BJ (cell line): ENCODE results near the gene SPTBN2. TPM values are rescaled to one million over a fixed set of nuclear protein-coding genes. Genes with fewer than 3 reads are reported as not detected.

Source experiments
- CTCF ChIA-PET: fragments of 350-600 bp; formaldehyde crosslinking; extraction: SDS; loops from one replicate; lab custom pipeline; 2021; ENCODE audit warnings: antibody characterized with exemption, inconsistent platforms; lab: Yijun Ruan, JAX
- POLR2A ChIA-PET: fragments of 300-600 bp; sonication (Branson Sonifier 250); formaldehyde crosslinking; extraction: SDS; loops from one replicate; lab custom pipeline; 2021; ENCODE audit warnings: antibody characterized with exemption; lab: Charles Lee
- DNase-seq: peaks from one replicate; pipeline ENCODE4 v3.0.0-alpha.2; 2011; ENCODE audit warnings: low read depth
- H3K27me3 ChIP-seq: 2 replicates; pipeline ENCODE4 v1.6.0; 2011; ENCODE audit warnings: low read length; ENCODE audit not compliant: control insufficient read depth, insufficient read depth
- H3K36me3 ChIP-seq: 2 replicates; pipeline ENCODE4 v1.5.1; 2011; ENCODE audit warnings: low read length; ENCODE audit not compliant: control insufficient read depth, insufficient read depth
- H3K4me3 ChIP-seq: 2 replicates; pipeline ENCODE4 v1.5.1; 2011; ENCODE audit warnings: low read depth, mild to moderate bottlenecking, control low read depth, low read length
- CTCF ChIP-seq: IDR thresholded peaks from 2 replicates; pipeline ENCODE4 v1.5.1; 2011; ENCODE audit warnings: low read depth, mild to moderate bottlenecking, control low read depth, inconsistent platforms, low read length, moderate library complexity; ENCODE audit not compliant: insufficient read depth
- polyA plus RNA-seq: library from polyadenylated mRNA; depleted of rRNA; stranded (reverse); fragments of >200 nt; gene quantifications from 2 replicates; pipeline ENCODE4 v1.2.3, GENCODE V29; 2011

Gene SPTBN2
- polyA plus RNA-seq, 1 experiment: 0.25 TPM

- DNase-seq: peak; percentile 84
- peak; percentile 98 for TF ChIP-seq CTCF
- CTCF ChIA-PET: interaction anchor here (0.7 to 3.3 kb wide), 21 partner anchors 9 to 290 kb away, joined by 3 to 20 read pairs (median 3); partner anchors contain the start of genes C11orf86, CTSF, MRPL11 and RBM4B
- Histone ChIP-seq H3K27me3 (no peaks in the 10 kb centered on the region), H3K36me3 (no peaks in the 10 kb centered on the region), H3K4me3 (no peak overlapping the region)
- POLR2A ChIA-PET: no interaction called here
Observed at GRCh38 chr11:66694732-66695207, 34.2 kb downstream of the SPTBN2 start.

GRCh38 chr11:66694056-66694410 is 35.0 kb downstream of the SPTBN2 start:
- Histone ChIP-seq H3K27me3 (no peaks in the 10 kb centered on the region), H3K36me3 (no peaks in the 10 kb centered on the region), H3K4me3 (no peak overlapping the region)
- no peak for TF ChIP-seq CTCF
- ChIA-PET POLR2A (no interaction called here), CTCF (interaction anchor here (0.6 to 3.3 kb wide), 8 partner anchors 8 to 464 kb away, joined by 3 to 20 read pairs (median 4); partner anchors contain the start of gene RBM4B)
- DNase-seq: no peak

GRCh38 chr11:66693356-66694055 is 35.5 kb downstream of the SPTBN2 start:
- Histone ChIP-seq H3K4me3 (no peak overlapping the region), H3K36me3 (no peaks in the 10 kb centered on the region), H3K27me3 (no peaks in the 10 kb centered on the region)
- CTCF ChIA-PET: interaction anchor here (0.6 to 3.3 kb wide), 8 partner anchors 8 to 464 kb away, joined by 3 to 20 read pairs (median 4); partner anchors contain the start of gene RBM4B
- no peak for DNase-seq
- POLR2A ChIA-PET: no interaction called here
- no peak for TF ChIP-seq CTCF

- Histone ChIP-seq H3K4me3 (no peak overlapping the region), H3K36me3 (no peaks in the 10 kb centered on the region), H3K27me3 (no peaks in the 10 kb centered on the region)
- no peak for TF ChIP-seq CTCF
- no peak for DNase-seq
- ChIA-PET CTCF (interaction anchor here (0.6 to 3.3 kb wide), 6 partner anchors 7 to 336 kb away, joined by 3 to 20 read pairs (median 13); partner anchors contain the start of gene RBM4B), POLR2A (no interaction called here)
Observed at GRCh38 chr11:66692871-66693331, 36.1 kb downstream of the SPTBN2 start.

- Histone ChIP-seq H3K27me3 (no peaks in the 10 kb centered on the region), H3K36me3 (no peaks in the 10 kb centered on the region), H3K4me3 (no peak overlapping the region)
- TF ChIP-seq CTCF: no peak
- no peak for DNase-seq
- ChIA-PET POLR2A (no interaction called here), CTCF (interaction anchor here (0.6 to 3.2 kb wide), 3 partner anchors 14 to 203 kb away, joined by 4 to 20 read pairs (median 14); partner anchors contain the start of gene RBM4B)
Observed at GRCh38 chr11:66692446-66692845, 36.6 kb downstream of the SPTBN2 start.
